IPS-11a (cell line): ENCODE measurements around the gene THRA.

Experiments used
- H3K4me3 ChIP-seq: one replicate; pipeline ENCODE4 v1.5.1; 2013; ENCODE audit warnings: low read depth, low read length, control low read depth

Gene THRA

GRCh38 chr17:40063901-40064531 lies 1.3 kb downstream of the THRA start:
- H3K4me3 ChIP-seq, result no peak overlapping the region

DNA sequence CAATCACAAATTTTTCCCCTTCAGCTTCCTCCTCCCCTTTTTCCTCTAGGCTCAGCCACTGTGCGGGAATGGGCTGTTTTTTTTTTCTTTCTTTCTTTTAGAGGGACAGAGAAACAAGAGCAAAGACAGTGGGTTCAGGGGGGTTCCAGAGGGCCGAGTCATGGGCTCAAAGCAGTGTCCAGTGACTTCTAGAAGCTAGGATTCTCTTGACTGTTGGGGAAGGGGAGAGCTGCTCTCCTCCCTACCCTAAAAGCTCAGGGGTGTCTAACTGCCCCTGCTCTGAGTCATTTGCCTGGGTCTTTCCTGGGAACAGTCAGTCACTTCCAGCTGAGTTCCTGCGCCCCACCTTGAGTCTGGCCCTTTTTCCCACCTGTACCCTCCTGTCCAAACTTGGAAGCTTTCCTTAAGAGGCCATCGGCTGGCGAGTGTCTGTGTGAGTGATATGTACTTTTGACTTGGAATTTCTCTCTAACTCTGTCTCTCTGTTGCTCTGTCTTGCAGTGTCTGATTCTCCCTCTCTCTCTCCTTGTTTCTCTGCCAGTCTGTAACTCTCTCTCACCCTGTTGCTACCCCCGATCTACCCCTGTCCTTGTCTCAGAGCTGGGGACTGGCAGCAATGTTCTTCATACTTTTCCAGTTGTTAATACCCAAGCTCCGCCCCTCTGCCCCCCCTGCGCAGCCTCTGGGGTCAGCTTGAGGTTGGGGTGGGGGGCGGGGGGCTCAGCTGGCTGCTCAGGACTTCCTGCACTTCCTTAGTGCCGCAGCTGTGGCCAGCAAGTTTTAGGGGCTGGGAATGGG lies 2.4 kb downstream of the THRA start:
- H3K4me3 ChIP-seq, result no peak overlapping the region

GRCh38 chr17:40065769-40066510 lies 3.2 kb downstream of the THRA start:
- no peak overlapping the region for H3K4me3 ChIP-seq

- H3K4me3 ChIP-seq, result no peak overlapping the region
Observed at GRCh38 chr17:40067710-40068109, 4.9 kb downstream of the THRA start.

DNA sequence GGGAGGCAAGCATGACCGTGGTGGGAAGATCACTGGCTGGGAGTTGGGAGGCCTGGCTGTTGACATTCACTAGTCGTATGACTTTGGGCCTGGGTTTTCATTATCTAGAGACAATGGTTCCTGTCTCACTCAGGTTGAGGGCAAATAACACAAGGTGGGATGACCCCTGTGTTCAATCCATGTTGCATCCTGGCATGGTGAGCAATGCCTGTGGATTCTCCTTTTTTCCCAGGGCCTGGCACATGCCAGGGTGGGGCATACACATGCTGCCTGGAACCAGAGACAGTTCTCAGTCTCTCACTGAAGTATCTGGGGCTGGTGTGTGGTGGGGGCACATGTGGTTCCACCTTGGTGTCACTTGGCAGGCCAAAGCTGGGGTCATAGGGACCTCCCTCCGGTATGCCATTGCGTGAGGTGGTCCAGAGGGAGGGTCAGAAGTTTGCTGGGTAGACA lies 5.4 kb downstream of the THRA start:
- H3K4me3 ChIP-seq, result no peak overlapping the region

DNA sequence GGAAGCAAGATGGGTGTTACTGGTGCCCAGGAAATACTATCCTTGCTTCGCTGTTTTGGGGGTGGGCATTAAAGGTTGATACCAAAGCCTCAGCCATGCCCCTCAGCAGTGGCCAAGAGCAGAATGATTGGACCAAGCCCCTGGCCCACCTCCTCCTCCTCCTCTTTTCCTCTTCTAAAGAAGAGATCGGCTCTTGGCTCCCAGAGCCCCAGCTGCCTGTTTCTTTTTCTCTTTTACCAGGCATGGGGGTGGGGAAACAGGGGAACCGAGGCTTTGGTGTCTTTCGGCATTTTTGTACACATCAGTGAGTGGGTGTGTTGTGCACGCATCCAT lies 5.8 kb downstream of the THRA start:
- H3K4me3 ChIP-seq, result no peak overlapping the region

DNA sequence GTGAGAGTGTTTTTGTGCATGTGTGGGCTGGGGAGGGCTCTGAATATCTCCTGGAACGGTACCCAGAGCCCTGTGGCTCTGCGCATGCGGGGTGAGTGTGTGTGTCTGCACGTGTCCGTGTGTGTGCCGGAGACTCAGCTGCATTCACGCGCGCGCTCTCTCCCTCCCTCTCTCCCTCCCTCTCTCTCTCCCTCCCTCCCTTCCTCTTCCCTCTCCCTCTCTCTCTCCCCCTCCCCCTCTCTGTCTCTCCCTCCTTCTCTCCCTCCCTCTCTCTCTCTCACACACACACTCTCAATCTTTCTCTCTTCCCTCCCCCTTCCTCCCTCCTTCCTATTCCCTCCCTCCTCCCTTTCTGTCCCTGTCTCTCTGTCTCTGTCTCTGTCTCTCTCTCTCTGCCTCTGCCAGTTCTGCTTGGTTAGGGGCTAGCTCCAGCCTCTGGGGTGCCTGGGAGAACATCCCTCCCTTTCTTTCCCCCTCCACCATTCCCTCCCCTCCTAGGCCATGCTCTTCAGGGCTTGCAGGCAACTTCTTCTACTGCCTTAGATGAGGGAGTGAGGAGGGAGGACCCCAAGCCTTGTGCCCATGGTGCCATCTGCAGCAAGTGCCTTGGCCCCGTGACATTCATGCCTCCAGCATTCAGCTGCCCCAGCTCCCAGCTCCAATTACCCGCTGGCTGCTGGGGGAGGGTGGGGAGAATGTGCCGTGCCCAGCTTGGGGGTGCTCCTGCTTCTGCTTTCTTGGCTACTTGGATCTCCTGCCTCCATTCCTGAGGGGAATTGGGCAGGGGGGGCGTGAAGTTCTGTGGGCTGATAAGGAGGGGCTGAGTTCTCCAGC lies 6.4 kb downstream of the THRA start:
- H3K4me3 ChIP-seq, result no peak overlapping the region

DNA sequence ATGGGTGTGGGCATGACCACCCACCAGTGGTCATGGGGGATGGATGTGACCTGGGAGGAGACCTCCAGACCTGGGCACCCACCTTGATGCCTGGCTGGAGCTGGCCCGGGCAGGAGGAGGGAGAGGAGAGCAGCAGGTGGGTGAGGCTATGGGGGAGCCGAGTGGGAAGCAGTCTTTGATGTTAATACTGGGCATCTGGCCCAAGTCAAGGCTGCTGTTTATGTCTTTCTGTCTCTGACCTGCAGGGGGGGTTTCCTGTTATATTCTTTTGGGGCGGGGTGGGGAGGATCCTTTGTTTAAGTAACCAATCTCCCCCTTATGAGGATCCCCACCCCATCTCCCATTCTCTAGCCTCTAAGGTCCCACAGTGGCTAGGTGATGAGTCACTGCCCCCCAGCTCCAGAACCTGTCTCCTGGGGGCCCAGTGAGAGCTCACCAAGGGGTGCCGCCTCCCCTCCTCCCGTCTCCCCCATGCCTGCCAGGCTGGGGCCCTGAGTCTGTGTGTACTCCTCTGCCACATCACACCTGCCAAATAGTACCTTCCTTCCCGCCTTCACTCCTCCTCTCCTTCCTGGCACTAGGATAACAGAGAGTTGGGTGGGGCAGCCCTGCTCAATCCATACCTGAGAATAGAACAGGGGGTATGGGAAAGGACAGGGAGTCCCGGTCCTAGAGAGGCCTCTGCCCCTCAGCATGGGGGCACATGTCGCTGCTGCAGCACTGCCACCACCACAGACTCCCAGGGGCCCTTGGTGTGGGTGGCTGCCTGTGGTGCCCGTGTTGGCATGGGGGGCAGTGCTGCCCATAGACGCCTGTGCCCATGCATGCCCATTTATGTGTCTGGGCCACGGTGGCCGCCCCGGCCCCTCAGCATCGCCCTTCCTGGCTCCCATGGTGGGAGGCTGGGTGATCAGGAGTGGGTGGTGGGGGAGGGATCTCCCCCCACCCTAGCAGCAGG lies 7.3 kb downstream of the THRA start:
- H3K4me3 ChIP-seq, result no peak overlapping the region

- H3K4me3 ChIP-seq, result no peak overlapping the region
Observed at GRCh38 chr17:40070709-40071312, 8.0 kb downstream of the THRA start.

DNA sequence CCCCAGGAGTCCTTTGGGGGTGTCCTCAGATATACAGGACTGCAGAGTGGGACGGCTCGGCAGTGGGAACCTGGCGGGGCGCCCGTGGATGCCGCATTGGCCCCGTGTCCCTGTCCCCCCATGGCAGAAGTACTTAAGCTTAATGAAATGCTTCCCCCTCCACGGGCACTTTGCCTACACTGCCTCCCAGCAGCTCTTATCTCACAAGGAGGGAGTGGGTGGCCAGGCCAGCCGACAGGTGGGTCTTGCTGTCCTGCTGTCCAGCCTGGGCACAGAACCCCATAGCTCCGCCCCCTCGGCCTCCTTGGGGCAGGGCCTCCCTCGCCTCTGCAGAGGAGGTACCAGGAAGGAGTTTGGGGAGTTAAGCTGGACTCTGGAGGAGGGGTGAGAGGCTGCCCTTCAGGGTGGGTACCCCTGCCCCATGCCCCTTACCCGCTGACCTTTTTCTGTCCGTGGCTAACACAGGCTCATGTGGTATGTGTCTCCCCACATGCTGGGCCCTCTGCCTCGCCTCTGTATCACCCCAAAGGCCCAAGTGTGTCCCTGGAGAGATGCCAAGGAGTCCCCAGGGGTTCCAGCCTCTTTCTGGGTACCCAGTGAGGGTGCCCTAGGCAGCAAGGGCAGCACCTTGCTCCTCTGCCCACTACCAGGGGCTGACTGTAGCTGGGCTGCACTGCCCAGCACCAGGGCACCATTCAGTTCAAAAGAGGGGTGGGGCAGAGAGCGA lies 8.7 kb downstream of the THRA start:
- H3K4me3 ChIP-seq, result no peak overlapping the region

- H3K4me3 ChIP-seq, result no peak overlapping the region
Observed at GRCh38 chr17:40072040-40072734, 9.4 kb downstream of the THRA start.

DNA sequence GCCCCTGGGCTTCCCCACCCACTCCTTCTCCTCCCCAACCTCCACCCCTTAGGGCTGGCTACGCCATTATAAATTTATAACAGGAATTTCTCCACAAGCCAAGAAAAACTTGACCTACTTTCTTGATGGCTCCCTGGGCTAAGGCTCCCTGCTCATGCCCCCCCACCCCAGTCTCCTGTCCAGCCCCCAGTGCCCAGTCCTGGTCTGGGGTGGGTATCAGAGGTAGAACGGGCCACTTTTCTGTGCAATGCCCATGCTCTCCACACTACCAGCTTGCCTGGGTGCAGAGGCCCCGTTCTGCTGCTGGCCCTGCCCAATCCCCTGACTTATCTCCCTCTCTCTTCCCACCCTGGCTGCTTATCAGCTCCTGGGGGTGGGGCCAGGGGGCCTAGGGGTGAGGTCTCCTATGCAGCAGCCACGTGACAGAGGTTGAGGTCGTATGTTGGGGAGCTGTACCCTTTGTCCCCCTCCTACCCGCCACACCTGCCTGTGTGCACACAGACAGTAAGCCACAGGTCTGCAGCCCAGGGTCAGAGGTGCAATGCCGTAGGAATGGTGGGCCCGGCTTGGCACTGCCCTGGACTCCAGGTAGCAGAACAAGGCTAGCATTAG lies 10.1 kb downstream of the THRA start:
- no peak overlapping the region for H3K4me3 ChIP-seq

- H3K4me3 ChIP-seq, result no peak overlapping the region
Observed at GRCh38 chr17:40073454-40074174, 10.8 kb downstream of the THRA start.

GRCh38 chr17:40074175-40074512 lies 11.4 kb downstream of the THRA start:
- H3K4me3 ChIP-seq, result no peak overlapping the region

DNA sequence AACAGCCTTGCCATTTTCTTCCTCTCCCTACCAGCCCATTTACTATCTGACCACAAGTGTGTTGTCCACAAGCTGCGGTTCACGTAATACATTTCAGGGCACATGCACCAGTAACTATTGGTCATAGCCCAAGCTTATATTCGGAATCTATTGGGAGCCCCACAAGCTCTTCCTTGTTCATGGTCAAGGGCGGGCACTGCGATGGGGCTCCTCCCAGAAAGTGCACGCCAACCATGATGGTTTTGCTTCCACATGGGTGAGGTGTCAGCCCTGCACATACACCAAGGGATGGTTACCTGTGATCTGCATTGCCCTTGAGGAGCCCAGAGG lies 12.1 kb downstream of the THRA start:
- no peak overlapping the region for H3K4me3 ChIP-seq

DNA sequence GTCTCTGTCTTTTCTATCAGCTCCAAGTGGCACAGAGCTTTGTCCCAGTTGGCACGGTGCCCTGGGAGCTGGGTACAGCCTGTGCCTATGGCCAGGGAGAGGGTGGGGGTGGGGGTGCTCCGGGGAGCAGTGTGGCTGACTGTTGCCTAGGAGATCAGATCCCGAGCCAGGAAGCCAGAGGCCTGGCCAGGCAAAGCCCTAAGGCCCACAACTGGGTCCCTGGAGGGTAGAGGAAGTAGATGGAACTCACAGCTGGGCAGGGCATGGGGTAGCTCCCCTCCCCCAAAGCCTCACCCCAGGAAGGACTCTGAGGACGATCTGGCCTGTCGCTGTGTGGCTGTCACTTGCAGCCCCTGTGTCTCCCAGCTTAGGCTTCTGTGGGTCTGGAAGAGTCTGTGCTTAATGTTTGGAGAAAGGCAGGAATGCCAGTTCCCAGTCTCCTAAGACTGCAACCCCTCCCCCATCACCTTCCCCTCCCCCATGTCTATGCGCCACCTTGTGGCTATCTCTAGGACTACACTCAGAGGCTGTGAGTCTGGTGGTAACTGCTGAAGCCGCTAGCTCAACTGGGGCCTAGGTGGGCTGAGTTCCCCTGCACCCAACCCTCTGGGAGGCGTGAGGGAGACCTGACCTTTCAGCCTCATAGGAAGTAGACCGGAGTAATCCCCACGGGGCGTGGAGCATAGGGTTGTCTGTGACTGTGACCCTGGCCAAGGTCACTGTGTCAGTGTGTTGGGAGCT lies 12.6 kb downstream of the THRA start:
- H3K4me3 ChIP-seq, result no peak overlapping the region
